ENCODE results near the gene INPP5B.

- TF ChIP-seq POLR2AphosphoS5 (IDR thresholded peaks at IDR 0.05; ENCODE audit: low read depth, low read length) (no peak), REST (IDR thresholded peaks at IDR 0.05; ENCODE audit: insufficient read depth in 1 of 2, low read depth in 2 of 2, low read length in 2 of 2) (no peak)
Measured at GRCh38 chr1:37901893-37902225, 45.0 kb downstream of the INPP5B start.
